Activated T-cell treated with anti-CD3 and anti-CD28 coated beads, Interleukin-2, amount 50 U/mL, for 48 hours (primary cell): ENCODE results near the gene SLC22A5.
A peak's percentile ranks its signal among the peaks of the same experiment; 100 is the strongest.

Source experiments
- DNase-seq, 2 experiments: peaks; one replicate each; pipeline ENCODE4 v3.0.0-alpha.2; 2020

The SLC22A5 gene

DNA sequence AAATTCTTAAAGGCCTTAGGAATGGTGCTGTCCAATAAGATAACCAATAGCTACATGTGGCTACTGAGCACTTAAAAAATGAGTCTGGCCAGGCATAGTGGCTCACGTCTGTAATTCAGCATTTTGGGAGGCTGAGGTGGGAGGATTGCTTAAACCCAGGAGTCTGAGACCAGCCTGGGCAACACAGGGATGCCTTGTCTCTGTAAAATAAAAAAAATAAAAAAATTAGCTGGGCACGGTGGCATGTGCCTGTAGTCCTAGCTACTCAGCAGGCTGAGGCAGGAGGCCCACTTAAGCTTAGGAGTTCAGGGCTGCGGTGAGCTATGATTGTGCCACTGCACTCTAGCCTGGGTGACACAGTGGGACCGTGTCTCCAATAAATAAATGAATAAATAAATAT, 1.3 kb upstream of the SLC22A5 start:
- DNase-seq: no peak

DNA sequence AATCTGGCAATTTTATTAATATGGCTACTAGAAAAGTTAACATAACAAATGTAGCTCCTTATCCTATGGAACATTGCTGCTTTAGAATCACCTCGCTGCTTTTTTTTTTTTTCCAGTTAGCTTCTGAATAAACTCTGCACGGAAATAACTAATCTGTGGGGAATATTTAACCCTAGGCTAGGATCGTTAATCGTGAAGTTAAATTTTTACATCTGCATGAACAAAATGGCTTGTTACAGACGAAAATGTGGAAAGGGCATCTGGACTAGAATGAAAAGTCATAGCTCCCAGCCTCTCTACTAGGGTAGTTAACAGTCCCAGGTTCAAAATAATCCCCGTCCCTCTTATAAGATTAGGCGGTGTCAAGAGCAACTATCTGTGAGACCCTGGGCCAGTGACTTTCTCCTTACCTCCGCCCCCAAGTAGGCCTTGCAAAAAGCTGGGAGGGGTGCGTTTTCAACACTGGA, 470 bp upstream of the SLC22A5 start:
- no peak for DNase-seq

DNA sequence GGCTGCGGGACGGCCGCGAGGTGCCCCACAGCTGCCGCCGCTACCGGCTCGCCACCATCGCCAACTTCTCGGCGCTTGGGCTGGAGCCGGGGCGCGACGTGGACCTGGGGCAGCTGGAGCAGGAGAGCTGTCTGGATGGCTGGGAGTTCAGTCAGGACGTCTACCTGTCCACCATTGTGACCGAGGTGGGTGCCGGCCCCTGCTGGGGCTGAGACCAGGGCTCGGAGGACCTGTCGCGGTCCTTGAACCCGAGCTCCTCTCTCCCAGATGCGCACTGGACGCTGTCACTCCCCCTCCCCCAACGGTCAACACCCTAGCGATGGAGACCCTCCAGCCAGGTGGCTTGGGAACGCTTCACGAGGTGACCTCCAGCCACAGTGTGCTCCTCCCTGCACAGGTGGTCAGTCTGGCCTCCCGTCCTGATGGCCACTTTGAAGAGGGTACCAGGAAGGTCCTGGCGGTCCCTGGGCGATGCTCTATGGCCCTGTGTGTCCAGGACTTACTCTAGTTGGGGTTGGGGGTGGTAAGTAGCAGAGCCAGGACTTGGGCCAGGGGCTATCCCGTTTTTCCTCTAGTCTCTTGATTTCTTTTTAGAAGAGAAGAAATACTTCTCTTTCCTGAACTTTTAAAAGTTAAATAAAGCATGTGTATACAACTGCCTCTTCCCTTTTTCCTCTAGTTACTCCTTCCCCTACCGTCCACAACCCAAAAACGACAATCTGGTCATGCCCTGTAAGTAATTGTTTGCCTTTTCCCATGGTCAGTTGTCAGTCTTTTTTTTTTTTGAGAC, 866 bp downstream of the SLC22A5 start:
- no peak for DNase-seq

DNA sequence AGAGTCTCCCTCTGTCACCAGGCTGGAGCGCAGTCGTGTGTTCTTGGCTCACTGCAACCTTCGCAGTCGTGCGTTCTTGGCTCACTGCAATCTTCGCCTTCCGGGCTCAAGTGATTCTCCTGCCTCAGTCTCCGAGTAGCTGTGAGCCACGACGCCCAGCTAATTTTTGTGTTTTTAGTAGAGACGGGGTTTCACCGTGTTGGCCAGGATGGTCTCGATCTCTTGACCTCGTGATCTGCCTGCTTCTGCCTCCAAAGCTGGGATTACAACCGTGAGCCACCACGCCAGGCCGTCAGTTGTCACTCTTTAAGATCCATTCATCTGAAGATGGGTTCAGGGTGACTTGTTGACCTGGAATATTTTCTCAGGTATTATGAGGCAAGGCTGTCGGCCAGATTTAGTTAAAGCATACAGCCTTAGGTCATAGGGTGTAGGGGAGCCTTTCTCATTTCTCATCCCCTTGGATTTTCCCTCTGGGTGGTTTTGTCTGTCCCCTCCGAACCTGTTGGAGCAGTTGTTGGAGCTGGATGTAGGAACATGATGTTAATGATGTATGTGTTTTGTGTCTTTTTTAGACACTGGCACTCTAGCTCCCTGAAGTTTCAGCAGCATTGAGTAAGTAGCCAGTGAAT, 1.6 kb downstream of the SLC22A5 start:
- no peak for DNase-seq

DNA sequence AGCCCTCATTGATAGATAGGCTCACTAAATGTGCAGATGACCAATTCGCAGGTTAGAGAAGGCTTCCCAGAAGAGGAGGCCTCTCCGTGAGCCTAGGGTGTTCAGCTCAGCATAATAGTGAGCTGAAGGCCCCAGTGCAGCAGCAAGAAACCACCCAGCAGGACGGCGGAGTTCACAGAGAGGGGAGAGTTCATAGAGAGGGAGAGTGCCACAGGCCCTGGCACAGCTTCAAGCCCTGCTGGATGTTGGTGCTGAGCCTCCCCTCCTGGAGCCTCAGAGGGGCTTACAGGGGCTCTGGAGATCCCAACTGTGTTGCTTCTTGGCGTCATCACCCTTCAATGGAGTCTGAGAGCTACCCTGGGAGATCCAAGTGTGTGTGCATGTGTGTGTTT, 2.1 kb downstream of the SLC22A5 start:
- DNase-seq: no peak

DNA sequence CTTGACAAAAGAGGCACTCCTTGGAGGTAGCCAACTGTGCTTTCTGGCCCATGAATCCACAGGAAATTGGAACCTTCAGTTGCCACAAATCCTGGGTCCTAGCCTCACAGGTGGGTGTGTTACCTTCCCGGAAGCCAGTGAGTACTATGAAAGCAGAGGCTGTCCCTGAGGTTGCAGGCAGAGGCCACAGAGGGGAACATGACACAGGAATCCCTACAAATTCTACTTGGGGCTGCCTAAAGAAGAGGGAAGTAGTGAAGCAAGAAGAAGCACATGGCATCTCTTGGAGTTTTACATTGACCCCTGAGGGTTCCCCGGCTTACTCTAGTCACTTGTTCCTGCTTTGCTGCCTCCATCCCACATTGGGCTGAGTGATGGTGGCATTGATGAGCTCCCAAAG, 2.6 kb downstream of the SLC22A5 start:
- no peak for DNase-seq

DNA sequence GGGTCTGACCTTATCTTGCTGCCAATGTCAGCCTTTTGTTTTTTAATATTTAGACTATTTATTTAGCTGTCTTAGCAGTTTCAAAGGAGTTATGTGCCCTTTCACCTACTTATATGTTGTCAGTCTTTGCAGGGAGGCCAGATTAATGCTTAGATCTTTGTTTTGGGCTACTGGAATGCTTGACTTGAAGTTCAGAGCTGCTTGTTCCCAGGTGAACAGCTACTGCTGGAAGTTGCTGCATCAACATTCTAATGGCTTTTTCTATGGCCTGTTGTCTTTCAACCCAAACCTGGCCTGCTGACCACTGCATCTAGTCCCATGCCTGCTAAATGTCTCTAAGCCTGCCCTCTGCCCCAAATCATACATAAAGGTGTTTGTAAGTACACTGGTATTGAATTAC, 3.0 kb downstream of the SLC22A5 start:
- no peak for DNase-seq

DNA sequence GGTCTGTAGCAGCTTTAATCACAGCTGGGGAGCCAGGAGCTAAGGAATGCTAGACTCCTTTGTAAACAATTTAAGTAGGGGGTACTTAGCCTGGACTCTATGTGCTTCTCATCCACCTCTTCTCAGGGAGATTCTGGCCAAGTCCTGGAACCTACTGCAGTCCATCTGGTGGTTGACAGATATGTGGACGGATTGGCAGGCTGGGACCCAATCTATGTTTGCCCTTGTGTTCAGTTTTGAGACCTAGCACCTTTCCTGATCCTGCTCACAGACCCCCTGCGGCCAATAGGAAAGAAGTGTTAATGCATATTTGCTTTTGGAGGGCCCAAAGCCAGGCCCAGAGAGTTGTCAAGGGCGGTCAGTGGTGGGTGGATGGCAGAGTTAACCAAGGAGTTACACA, 6.4 kb downstream of the SLC22A5 start:
- no peak for DNase-seq

DNA sequence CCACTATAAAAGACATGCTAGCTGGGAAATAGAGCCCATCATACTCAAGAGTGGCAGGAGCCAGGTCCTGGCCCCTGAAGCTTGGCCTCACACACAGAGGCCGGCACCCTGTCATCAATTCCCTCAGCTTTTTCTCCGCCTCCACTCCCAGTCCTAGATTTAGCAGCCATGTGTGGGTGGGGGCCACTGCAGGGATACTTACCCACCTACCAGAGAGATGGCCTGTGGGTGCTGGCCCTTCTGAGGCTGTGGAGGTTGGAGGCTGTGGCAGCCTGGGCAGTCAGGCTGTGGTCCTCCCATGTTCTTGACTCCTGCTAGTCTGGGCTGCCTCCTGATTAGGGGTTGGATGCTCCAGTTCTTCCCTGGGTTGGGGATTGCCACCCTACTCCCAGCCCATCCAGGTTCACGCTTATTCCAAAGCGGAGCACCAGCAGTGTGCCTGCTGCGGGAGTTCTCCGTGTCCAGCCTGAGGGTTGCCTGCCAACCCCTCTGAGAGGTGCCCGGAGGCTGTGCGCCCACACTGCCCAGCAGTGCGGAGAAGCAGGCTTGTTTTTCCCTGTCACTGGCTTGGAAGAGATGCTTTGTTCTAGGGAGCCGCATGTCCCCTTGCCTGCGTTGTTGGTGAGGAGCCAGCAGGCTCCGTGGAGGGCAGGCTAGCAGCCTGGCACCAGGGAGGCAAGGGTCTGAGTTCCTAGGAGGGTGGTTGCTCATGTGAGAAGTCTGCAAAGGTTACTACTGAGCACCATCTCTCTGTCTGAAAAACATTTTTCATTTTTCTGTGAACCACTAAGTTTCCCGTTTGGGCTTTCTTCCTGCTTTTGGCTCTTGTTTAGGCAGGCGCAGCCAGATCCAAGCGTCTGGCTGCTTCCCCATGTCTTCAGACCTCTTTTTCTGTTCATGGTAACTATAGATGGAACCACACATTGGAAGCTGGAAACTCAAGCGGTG, 7.5 kb downstream of the SLC22A5 start:
- no peak for DNase-seq

DNA sequence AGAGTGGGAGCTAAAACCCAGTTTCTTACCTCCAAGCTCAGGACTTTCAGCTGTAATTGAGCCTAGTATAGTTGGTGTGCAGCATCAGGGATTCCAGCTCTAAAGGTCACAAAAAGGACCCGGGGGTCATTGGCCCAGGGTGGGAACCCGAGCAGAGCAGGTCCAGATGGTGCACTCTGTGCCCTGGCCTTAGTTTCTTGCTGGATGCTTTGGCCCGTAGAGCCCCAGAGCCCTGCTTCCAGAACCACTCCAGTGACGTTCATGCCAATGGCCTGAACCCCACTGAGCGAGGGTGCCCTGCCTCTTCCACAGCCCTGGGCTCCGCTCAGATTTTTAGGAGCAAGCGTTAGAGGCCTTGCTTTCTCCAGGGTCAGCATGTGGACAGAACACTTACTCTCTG, 8.2 kb downstream of the SLC22A5 start:
- no peak for DNase-seq

DNA sequence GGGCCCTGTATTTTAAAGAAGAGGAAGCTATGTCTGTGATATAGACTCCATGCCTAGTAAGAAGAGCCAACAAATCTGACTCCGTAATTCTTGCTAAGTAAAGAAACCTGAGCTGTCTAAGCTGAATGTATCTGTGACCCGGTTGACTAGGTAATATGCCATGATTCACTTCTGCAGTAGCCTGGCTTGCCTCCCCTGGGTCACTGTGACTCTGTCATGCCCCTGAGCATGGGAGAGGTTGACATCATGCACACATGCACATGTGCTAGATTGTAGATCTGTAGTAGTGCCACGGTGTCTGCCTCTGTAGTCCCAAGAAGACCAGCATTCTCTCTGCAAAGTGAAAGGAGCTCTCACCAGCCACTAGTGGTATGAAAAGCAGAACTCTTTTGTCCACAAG, 9.1 kb downstream of the SLC22A5 start:
- no peak for DNase-seq

DNA sequence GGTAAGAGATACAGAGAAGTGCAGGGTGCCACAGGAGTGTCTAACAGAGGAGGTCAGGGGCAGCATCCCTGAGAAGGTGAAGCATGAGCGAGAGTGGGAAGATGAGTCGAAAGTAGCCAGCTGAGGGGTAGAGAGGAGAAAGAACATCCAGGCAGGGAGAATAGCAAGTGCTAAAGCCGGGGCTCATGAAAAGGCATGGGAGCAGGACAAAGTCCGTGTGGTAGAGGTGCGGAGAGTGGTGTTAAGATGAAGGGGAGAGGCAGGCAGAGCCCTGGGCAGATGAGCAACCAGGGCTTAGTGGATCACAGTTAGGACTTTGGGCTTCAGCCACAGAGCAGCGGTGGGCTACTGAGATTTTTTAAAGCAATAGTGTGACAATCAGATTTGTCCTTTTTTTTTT, 10.5 kb downstream of the SLC22A5 start:
- DNase-seq: no peak

DNA sequence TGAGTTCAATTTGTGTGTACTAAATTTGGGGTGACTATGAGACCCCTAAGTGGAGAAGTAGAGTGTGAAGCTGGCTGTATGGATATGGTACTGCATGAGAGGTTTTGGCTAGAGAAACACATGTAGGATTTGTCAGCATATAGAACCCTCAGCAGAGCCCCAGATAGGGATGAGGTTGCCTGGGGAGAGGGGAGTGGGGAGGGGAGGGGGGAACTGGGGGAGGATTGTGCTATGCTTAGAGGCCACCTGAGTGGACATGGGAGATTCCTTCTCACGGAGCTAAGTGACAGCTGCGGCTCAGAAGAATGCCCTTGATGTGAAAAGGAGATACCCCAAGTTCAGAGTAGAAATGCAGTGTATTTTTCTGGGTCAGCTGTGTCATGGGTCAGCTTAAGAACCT, 11.2 kb downstream of the SLC22A5 start:
- DNase-seq: no peak

DNA sequence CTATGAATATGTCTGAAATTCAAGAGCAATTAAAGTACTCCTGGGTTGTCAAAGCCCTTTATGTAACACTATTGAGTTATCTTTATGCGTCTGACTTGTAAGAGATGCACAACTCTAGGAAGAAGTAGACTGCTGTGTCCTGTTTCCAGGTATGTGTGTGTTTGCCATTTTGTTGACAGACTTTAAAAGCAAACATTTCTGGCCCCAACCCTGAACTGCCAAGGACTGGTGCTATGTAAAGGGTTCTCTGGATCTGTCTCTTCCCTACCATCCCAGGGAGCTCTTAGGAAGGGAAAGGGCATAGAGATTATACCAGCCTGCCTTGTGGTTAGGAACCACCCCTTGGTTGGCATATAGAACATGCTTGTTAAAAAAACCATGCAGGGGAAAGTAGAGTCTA, 12.1 kb downstream of the SLC22A5 start:
- no peak for DNase-seq

DNA sequence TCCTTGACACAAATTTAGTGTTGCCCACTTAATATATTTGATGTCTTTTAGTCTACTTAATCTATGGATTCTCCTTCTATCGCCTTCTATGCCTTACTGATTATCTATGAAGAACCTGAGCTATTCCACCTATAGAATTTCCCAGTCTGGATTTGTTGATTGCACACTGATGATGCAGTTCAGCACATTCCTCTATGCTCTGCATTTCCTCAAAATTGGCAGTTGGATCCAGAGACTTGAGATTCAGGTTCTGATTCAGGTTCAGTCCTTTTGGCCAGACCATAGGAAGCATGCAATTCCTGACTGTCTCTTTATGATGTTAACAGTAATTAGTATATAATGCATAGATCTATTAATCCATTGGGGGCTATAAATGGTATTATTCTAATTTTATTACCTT, 13.8 kb downstream of the SLC22A5 start:
- no peak for DNase-seq

DNA sequence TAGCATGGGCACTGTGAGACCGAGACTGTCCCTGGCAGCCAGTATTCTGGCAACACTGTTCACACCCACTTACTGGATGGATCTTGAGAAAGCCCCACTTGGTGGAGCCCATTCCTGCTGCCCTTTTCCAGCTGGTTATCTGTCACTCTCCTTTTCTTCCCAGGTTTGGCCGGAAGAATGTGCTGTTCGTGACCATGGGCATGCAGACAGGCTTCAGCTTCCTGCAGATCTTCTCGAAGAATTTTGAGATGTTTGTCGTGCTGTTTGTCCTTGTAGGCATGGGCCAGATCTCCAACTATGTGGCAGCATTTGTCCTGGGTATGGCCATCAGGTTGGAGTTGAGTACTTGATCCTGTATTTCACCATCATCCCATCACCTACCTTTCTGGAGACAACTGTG, 14.5 kb downstream of the SLC22A5 start:
- no peak for DNase-seq

DNA sequence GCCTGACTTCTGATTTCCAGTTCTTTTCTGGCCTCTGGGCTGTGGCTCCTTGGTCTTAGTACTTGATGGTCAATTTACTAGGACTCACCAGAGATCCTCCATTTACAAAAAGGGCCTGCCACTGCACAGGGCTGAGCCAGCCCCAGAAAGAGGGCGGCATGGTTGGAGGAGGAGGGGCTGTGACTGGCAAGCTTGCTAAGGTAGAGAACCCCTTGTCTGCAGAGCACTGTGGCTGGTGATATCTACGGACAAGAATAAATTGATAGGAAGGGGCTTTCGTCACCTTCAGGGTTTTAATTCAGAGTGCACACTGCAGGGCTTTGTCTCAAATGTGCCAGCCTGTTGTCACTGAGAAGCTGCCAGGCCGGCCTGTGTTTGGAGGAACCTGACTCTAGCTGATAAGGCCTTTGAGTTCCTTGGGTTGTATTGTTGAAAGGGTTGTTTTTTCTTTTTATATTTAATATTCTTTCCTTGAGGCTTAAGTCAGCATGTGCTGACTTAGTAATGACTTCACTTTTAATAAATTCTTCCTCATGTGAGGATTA, 15.1 kb downstream of the SLC22A5 start:
- DNase-seq: no peak

DNA sequence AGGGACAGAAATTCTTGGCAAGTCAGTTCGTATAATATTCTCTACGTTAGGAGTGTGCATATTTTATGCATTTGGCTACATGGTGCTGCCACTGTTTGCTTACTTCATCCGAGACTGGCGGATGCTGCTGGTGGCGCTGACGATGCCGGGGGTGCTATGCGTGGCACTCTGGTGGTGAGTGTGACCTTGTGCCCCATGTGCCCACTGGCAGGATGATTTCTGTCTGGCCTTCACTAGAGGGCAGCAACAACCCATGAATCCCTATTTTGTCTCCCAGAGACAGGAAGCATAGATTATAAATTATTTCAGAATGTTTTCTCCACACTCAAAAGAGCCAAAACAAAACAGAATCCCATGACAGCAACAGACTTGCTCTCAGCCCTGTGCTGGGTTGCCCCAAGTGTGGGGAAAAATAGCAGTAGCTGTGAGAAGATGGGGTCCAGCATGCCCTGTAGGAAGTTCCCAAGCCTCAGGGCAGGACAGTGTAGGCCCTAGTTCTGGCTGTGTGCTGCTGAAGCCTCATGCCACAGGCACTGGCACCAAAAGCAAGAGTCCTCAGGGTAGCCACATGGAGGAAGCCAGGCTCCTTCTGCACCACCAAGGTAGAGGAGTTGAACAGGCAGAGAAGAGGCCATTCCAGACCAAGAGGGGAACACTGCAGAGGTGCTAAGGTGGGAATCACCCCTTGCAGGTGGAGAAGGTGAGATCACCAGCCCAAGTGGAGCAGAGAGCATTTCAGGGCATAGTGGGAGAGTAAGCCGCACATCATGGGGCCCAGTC, 16.0 kb downstream of the SLC22A5 start:
- DNase-seq: peak; percentile 68 to 76

DNA sequence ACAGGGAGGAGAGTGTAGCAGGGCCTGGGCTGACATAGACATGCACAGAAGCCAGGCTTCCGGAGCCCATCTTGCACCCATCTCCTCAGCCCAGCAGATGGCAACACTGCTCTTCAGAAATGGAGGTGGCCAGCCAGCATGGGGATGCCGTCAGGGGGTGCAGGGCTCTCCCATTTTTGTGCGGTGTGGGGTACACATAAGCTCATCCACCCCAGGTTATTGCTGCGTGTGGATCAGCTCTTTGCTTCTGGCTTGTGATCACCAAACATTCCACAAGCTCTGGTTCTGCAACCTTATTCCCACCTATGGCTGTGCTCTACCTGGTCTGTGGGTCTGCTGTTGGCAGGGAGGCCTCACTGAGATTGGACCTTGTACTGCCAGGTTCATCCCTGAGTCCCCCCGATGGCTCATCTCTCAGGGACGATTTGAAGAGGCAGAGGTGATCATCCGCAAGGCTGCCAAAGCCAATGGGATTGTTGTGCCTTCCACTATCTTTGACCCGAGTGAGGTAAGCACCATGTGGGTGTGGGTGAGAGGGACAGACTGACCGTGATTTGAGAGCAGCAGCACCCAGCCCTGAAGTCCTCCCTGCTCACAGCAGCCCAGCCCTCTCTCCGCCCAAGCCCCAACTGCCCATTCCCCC, 17.3 kb downstream of the SLC22A5 start:
- peak; percentile 82 to 86 for DNase-seq

DNA sequence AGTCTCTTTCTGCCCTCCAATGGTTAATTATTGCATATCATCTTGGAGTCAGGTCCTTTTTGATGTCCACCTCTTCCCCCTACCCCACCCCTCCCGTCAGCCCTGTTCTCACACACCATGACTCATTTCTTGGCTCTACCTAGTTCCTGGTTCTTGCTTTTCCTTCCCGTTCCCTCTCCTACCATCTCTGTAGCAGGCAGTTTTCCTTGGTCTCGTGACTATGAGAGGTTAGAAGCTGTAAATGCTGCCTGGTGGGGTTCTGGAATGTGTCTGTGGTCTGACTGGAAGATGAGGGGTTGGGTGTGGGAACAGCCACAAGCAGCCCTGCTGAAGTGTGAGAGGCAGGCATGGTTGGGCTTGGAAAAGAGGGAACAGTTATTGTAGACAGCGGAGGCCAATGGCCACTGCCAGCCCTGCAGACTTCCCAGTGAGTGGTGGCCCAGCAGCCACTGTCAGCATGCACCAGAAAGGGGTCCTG, 18.2 kb downstream of the SLC22A5 start:
- DNase-seq: no peak

DNA sequence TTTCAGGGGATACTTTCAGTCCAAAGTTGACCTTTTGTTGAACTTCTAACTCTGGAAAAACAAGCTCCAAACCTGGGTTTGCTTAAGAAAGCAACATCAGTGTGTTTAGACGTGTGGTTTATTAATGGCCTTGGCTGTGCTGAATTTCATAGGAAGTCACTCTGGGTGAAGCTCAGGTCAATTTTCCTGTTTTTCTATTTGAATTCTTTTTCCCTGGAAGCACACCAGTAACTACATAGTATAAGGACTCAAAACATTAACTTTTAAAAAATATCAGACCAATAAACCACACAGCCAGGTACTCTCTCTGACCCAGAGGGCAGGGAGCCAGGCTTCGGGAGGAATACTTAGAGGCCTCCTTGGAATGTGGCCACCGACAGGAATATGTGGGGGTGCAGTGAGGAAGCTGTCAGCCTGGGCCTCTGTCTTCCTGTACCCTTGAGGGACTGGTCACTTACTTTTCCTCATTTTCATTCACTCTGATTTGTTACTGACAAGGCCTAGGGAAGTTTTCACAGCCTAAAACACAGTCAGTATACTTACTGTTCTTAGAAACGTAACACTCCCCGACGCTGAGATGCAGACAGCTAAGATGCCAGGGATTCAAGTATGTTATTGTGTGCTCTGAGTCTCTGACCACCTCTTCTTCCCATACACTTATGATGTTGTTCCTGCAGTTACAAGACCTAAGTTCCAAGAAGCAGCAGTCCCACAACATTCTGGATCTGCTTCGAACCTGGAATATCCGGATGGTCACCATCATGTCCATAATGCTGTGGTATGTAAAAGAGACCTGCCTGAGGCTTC, 18.9 kb downstream of the SLC22A5 start:
- no peak for DNase-seq
